Retina (tissue), 1 donor: Measurements from ENCODE around the gene COMMD2.

ENCODE experiments used
- DNase-seq: peaks from one replicate; pipeline ENCODE4 v3.0.0-alpha.2; 2016

The COMMD2 gene

GRCh38 chr3:149763565-149764195, 11.4 kb upstream of the COMMD2 start:
- DNase-seq, result no peak

- DNase-seq, result no peak
Observed at GRCh38 chr3:149753717-149754116, 1.4 kb upstream of the COMMD2 start.

GRCh38 chr3:149752788-149753136, 473 bp upstream of the COMMD2 start:
- no peak for DNase-seq

GRCh38 chr3:149751551-149751950, 738 bp downstream of the COMMD2 start:
- DNase-seq, result no peak

GRCh38 chr3:149744606-149745005, 7.7 kb downstream of the COMMD2 start:
- DNase-seq, result no peak

GRCh38 chr3:149744151-149744550, 8.1 kb downstream of the COMMD2 start:
- no peak for DNase-seq

- no peak for DNase-seq
Observed at GRCh38 chr3:149739396-149739795, 12.9 kb downstream of the COMMD2 start.

- no peak for DNase-seq
Observed at GRCh38 chr3:149738876-149739275, 13.4 kb downstream of the COMMD2 start.

GRCh38 chr3:149736953-149737205, 15.4 kb downstream of the COMMD2 start:
- DNase-seq, result no peak

GRCh38 chr3:149736175-149736952, 15.9 kb downstream of the COMMD2 start:
- no peak for DNase-seq

GRCh38 chr3:149732234-149732633, 20.1 kb downstream of the COMMD2 start:
- DNase-seq, result no peak

GRCh38 chr3:149727656-149728055, 24.6 kb downstream of the COMMD2 start:
- no peak for DNase-seq

GRCh38 chr3:149726716-149727407, 25.4 kb downstream of the COMMD2 start:
- DNase-seq, result no peak

GRCh38 chr3:149723781-149724180, 28.5 kb downstream of the COMMD2 start:
- DNase-seq, result no peak

GRCh38 chr3:149720918-149721317, 31.4 kb downstream of the COMMD2 start:
- no peak for DNase-seq

- DNase-seq, result peak; percentile 56
Observed at GRCh38 chr3:149717391-149718056, 34.8 kb downstream of the COMMD2 start.

- no peak for DNase-seq
Observed at GRCh38 chr3:149716984-149717383, 35.3 kb downstream of the COMMD2 start.

- DNase-seq, result no peak
Observed at GRCh38 chr3:149715247-149715646, 37.0 kb downstream of the COMMD2 start.

GRCh38 chr3:149713730-149714654, 38.3 kb downstream of the COMMD2 start:
- DNase-seq, result no peak

- DNase-seq, result no peak
Observed at GRCh38 chr3:149706905-149707304, 45.4 kb downstream of the COMMD2 start.

- no peak for DNase-seq
Observed at GRCh38 chr3:149705416-149705815, 46.9 kb downstream of the COMMD2 start.

GRCh38 chr3:149703466-149703865, 48.8 kb downstream of the COMMD2 start:
- DNase-seq, result no peak
